ENCODE measurements around the gene FGFBP2.
"Not testable (repeated sequence)": the region's sequence is repeated elsewhere in the genome, so short reads cannot be mapped to it uniquely, and the experiment has no call there.

The FGFBP2 gene

GRCh38 chr4:15930314-15930713 lies 32.7 kb downstream of the FGFBP2 start:
- DNase-seq (ENCODE audit: low spot score): no peak

- no peak for DNase-seq (ENCODE audit: low spot score)
These were observed 33.4 kb downstream of the FGFBP2 start for GRCh38 chr4:15929540-15929939.

GRCh38 chr4:15928883-15929282 lies 34.1 kb downstream of the FGFBP2 start:
- no peak for DNase-seq (ENCODE audit: low spot score)

- no peak for DNase-seq (ENCODE audit: low spot score)
These were observed 36.5 kb downstream of the FGFBP2 start for GRCh38 chr4:15926486-15926885.

GRCh38 chr4:15925830-15926229 lies 37.1 kb downstream of the FGFBP2 start:
- DNase-seq (ENCODE audit: low spot score): no peak

- no peak for DNase-seq (ENCODE audit: low spot score)
These were observed 41.4 kb downstream of the FGFBP2 start for GRCh38 chr4:15921592-15921932.

GRCh38 chr4:15920723-15921591 lies 42.0 kb downstream of the FGFBP2 start:
- DNase-seq (ENCODE audit: low spot score): peak; percentile 90

- no peak for DNase-seq (ENCODE audit: low spot score)
These were observed 44.4 kb downstream of the FGFBP2 start for GRCh38 chr4:15918484-15919129.

- no peak for DNase-seq (ENCODE audit: low spot score)
These were observed 45.7 kb downstream of the FGFBP2 start for GRCh38 chr4:15917297-15917696.

- DNase-seq (ENCODE audit: low spot score): not testable (repeated sequence)
These were observed 46.6 kb downstream of the FGFBP2 start for GRCh38 chr4:15916358-15916757.

GRCh38 chr4:15914736-15915135 lies 48.2 kb downstream of the FGFBP2 start:
- no peak for DNase-seq (ENCODE audit: low spot score)

GRCh38 chr4:15914291-15914690 lies 48.7 kb downstream of the FGFBP2 start:
- no peak for DNase-seq (ENCODE audit: low spot score)

GRCh38 chr4:15913631-15913970 lies 49.4 kb downstream of the FGFBP2 start:
- DNase-seq (ENCODE audit: low spot score): peak; percentile 93

- no peak for DNase-seq (ENCODE audit: low spot score)
These were observed 49.9 kb downstream of the FGFBP2 start for GRCh38 chr4:15912961-15913630.

- peak; percentile 38 for DNase-seq (ENCODE audit: low spot score)
These were observed 50.7 kb downstream of the FGFBP2 start for GRCh38 chr4:15912236-15912635.

Measured in kidney capillary endothelial cell (primary cell).